WI38 (cell line): Measurements from ENCODE around the gene SSH2.

ENCODE experiments used
- H3K4me3 ChIP-seq: 2 replicates; pipeline ENCODE4 v1.5.1; 2011; ENCODE audit warnings: low read depth, mild to moderate bottlenecking, control low read depth, low read length
- CTCF ChIP-seq: IDR thresholded peaks from 2 replicates; pipeline ENCODE4 v1.5.1; 2012; ENCODE audit warnings: low read depth, mild to moderate bottlenecking, control low read depth, low read length

The SSH2 gene

GRCh38 chr17:29591737-29592608, 338.1 kb downstream of the SSH2 start:
- H3K4me3 ChIP-seq: no peak overlapping the region; the same call in 1 of the 2 replicates
- TF ChIP-seq CTCF: peak; percentile 97

GRCh38 chr17:29591146-29591736, 338.8 kb downstream of the SSH2 start:
- no peak for TF ChIP-seq CTCF
- peak overlapping the region; percentile 31; the same call in 1 of the 2 replicates for H3K4me3 ChIP-seq

- peak overlapping the region; percentile 57 for H3K4me3 ChIP-seq
- no peak for TF ChIP-seq CTCF
Measured at GRCh38 chr17:29590411-29591145, 339.4 kb downstream of the SSH2 start.

GRCh38 chr17:29589524-29590410, 340.3 kb downstream of the SSH2 start, which contains the start of gene GIT1:
GIT1 (minus strand) TSS chr17:29589648; CDS start chr17:29589378, 270 bp downstream.
- H3K4me3 ChIP-seq: peak within 1 kb of the TSS; percentile 84
- TF ChIP-seq CTCF: no peak

GRCh38 chr17:29588562-29589411, 341.2 kb downstream of the SSH2 start:
- peak overlapping the region; percentile 84 for H3K4me3 ChIP-seq
- TF ChIP-seq CTCF: no peak

- H3K4me3 ChIP-seq: peak overlapping the region; percentile 84
- TF ChIP-seq CTCF: no peak
Measured at GRCh38 chr17:29588017-29588561, 341.9 kb downstream of the SSH2 start.
